Measurements from ENCODE around the gene KNDC1. TPM values are rescaled to one million over a fixed set of nuclear protein-coding genes. Genes with fewer than 3 reads are reported as not detected.

Gene KNDC1
- total RNA-seq, 2 donors from 2014 or later, result 0.59 to 1.8 TPM

- no peaks in the 10 kb centered on the region for H3K27me3 ChIP-seq
Measured at GRCh38 chr10:133139551-133140065, 20.4 kb upstream of the KNDC1 start.

GRCh38 chr10:133140417-133141143 is 19.4 kb upstream of the KNDC1 start:
- no peaks in the 10 kb centered on the region for H3K4me1 ChIP-seq
- TF ChIP-seq CTCF (IDR thresholded peaks at IDR 0.05), result no peak
- no peaks in the 10 kb centered on the region for H3K27me3 ChIP-seq
- no peaks in the 10 kb centered on the region for H3K9me3 ChIP-seq
- no peak for DNase-seq (ENCODE audit: low spot score)
- H3K36me3 ChIP-seq, result no peaks in the 10 kb centered on the region
- H3K27ac ChIP-seq, result no peak overlapping the region
- H3K4me3 ChIP-seq, result no peak overlapping the region

More at GRCh38 chr10:133139551-133140065, 20.4 kb upstream of the KNDC1 start:
- Histone ChIP-seq H3K36me3 (no peaks in the 10 kb centered on the region), H3K4me1 (no peaks in the 10 kb centered on the region), H3K4me3 (no peak overlapping the region), H3K27ac (no peak overlapping the region), H3K9me3 (no peaks in the 10 kb centered on the region)
- TF ChIP-seq CTCF (IDR thresholded peaks at IDR 0.05), result no peak
- no peak for DNase-seq (ENCODE audit: low spot score)

- TF ChIP-seq CTCF (IDR thresholded peaks at IDR 0.05), result no peak
- DNase-seq (ENCODE audit: low spot score), result no peak
- H3K27me3 ChIP-seq, result no peaks in the 10 kb centered on the region
Measured at GRCh38 chr10:133141144-133141957, 18.7 kb upstream of the KNDC1 start.

GRCh38 chr10:133141958-133142340 is 18.1 kb upstream of the KNDC1 start:
- DNase-seq (ENCODE audit: low spot score), result no peak
- no peak for TF ChIP-seq CTCF (IDR thresholded peaks at IDR 0.05)
- Histone ChIP-seq H3K4me1 (no peaks in the 10 kb centered on the region), H3K9me3 (peaks cover 0 to under 1% of the 10 kb centered on the region in 2 donors), H3K36me3 (no peaks in the 10 kb centered on the region), H3K27me3 (no peaks in the 10 kb centered on the region), H3K27ac (no peak overlapping the region), H3K4me3 (no peak overlapping the region)

More at GRCh38 chr10:133141144-133141957, 18.7 kb upstream of the KNDC1 start:
- Histone ChIP-seq H3K9me3 (no peaks in the 10 kb centered on the region), H3K27ac (no peak overlapping the region), H3K4me3 (no peak overlapping the region), H3K36me3 (no peaks in the 10 kb centered on the region), H3K4me1 (no peaks in the 10 kb centered on the region)

GRCh38 chr10:133142523-133143199 is 17.4 kb upstream of the KNDC1 start:
- no peak overlapping the region for H3K4me3 ChIP-seq
- H3K27ac ChIP-seq, result no peak overlapping the region
- H3K36me3 ChIP-seq, result no peaks in the 10 kb centered on the region
- TF ChIP-seq CTCF (IDR thresholded peaks at IDR 0.05), result no peak
- no peaks in the 10 kb centered on the region for H3K4me1 ChIP-seq
- peaks cover 0 to 7% of the 10 kb centered on the region in 2 donors for H3K9me3 ChIP-seq
- no peak for DNase-seq (ENCODE audit: low spot score)
- H3K27me3 ChIP-seq, result no peaks in the 10 kb centered on the region
